Prostate gland (tissue), 2 donors: Measurements from ENCODE around the gene OLFML2B. TPM values are rescaled to one million over a fixed set of nuclear protein-coding genes. Genes with fewer than 3 reads are reported as not detected.

Experiments
- DNase-seq: peaks from one replicate; pipeline ENCODE4 v3.0.0-alpha.2; 2019; ENCODE audit warnings: low spot score
- H3K27ac ChIP-seq, 2 donors: fragments of 200-600 bp; sonication (generic); 2 replicates each; pipeline ENCODE4 v1.5.1; 2017 to 2019
- H3K27me3 ChIP-seq: fragments of 200-600 bp; sonication (generic); replicated peaks from 2 replicates; pipeline ENCODE4 v1.5.1; 2019; ENCODE audit not compliant: insufficient read depth
- H3K36me3 ChIP-seq, 2 donors: fragments of 200-600 bp; sonication (generic); 1 replicate in 1 of 2; 2 replicates in 1 of 2; pipeline versions ENCODE4 v1.5.1 to v1.8.1; 2017 to 2019
- H3K4me1 ChIP-seq: fragments of 200-600 bp; sonication (generic); replicated peaks from 2 replicates; pipeline ENCODE4 v1.5.1; 2019
- H3K4me3 ChIP-seq, 2 donors: fragments of 200-600 bp; sonication (generic); 2 replicates each; pipeline ENCODE4 v1.5.1; 2017 to 2019
- H3K9me3 ChIP-seq: fragments of 200-600 bp; sonication (generic); 2 replicates; pipeline ENCODE4 v1.5.1; 2017
- POLR2A ChIP-seq: fragments of 450-650 bp; IDR thresholded peaks from one replicate; pipeline ENCODE4 v1.6.1; 2016; ENCODE audit warnings: antibody characterized with exemption, mild to moderate bottlenecking
- POLR2AphosphoS5 ChIP-seq: sonication (generic); formaldehyde crosslinking; IDR thresholded peaks from one replicate; pipeline ENCODE4 v1.6.1; 2017; ENCODE audit warnings: antibody characterized with exemption
- WGBS: methylation state at CpG from one replicate; pipeline ENCODE4 v1.1.5; 2018; 5-methylcytosine and 5-hydroxymethylcytosine counted together
- intact Hi-C: fragments of 100-400 bp; cut with DNase I; formaldehyde crosslinking; loops from one replicate; pipeline ENCODE4 v1.14.2; 2022
- total RNA-seq, 2 donors: library from RNA; depleted of rRNA; stranded (reverse); fragments of >200 nt; gene quantifications; one replicate each; pipeline ENCODE4 v1.1.0, GENCODE V29; 2016
- TF ChIP-seq, protein P1 (sequence below), 4 experiments: fragments of 200-600 bp in 2 of 4; fragments of 450-650 bp in 2 of 4; sonication (generic) in 2 of 4; IDR thresholded peaks; 1 replicate in 3 of 4; 2 replicates in 1 of 4; pipeline ENCODE4 v1.5.1; 2016 to 2019; ENCODE audit warnings: antibody characterized with exemption in 4 of 4, mild to moderate bottlenecking in 2 of 4, moderate library complexity in 2 of 4

OLFML2B gene
- total RNA-seq, 2 donors from 2014 or later, result 3.2 to 29.7 TPM

DNA sequence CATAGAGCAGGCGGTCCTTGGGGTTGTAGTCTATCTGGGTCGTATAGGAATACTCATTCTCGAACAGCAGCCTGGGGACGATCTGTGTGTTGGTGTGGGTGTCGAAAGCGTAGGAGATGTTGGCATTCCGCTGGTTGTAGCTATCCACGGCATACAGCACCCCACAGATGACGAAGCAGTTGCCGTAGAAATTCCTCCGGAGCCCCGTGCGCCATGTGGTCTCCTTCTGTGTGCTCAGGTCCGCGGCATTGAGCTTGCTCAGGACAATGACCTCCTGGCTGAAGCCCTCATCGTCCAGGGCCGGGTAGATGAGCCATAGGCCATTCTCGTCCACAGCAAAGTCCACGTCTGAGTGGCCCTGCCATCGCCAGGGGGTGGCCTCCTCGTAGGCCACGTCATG is 39.9 kb downstream of the OLFML2B start:
- TF ChIP-seq, protein P1, sequence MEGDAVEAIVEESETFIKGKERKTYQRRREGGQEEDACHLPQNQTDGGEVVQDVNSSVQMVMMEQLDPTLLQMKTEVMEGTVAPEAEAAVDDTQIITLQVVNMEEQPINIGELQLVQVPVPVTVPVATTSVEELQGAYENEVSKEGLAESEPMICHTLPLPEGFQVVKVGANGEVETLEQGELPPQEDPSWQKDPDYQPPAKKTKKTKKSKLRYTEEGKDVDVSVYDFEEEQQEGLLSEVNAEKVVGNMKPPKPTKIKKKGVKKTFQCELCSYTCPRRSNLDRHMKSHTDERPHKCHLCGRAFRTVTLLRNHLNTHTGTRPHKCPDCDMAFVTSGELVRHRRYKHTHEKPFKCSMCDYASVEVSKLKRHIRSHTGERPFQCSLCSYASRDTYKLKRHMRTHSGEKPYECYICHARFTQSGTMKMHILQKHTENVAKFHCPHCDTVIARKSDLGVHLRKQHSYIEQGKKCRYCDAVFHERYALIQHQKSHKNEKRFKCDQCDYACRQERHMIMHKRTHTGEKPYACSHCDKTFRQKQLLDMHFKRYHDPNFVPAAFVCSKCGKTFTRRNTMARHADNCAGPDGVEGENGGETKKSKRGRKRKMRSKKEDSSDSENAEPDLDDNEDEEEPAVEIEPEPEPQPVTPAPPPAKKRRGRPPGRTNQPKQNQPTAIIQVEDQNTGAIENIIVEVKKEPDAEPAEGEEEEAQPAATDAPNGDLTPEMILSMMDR (IDR thresholded peaks at IDR 0.05), result no peak
- TF ChIP-seq POLR2AphosphoS5 (no peak), POLR2A (no peak)
- Histone ChIP-seq H3K4me3 (no peak overlapping the region), H3K36me3 (no peaks in the 10 kb centered on the region), H3K27ac (no peak overlapping the region), H3K4me1 (no peaks in the 10 kb centered on the region), H3K27me3 (no peaks in the 10 kb centered on the region), H3K9me3 (no peaks in the 10 kb centered on the region)
- intact Hi-C loops, result no loop called here
- DNase-seq, result no peak
- whole genome bisulfite sequencing, result 98% methylated on average over 22 of the region's 22 CpGs

DNA sequence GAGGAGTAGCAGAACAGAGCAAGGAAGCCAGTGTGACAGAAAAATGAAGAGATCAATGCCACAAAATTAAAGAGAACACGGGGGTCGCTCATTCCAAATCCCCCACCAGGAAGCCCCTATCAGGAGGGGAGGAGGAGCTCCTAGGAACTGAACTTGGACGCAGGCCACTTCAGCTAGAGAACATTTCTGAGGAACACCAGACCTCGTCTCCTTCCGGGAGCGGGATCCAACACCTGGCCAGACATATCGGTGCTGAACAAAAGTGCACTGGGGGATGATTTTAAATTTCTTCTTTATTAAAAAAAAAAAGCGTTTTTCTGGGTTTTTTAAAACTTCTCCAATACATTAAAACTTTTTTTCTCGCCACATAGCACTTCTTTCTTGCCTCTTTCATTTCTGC is 40.8 kb downstream of the OLFML2B start:
- no peaks in the 10 kb centered on the region for H3K36me3 ChIP-seq
- TF ChIP-seq POLR2A (no peak), POLR2AphosphoS5 (no peak)
- TF ChIP-seq, protein P1 (IDR thresholded peaks at IDR 0.05), result no peak
- no peaks in the 10 kb centered on the region for H3K9me3 ChIP-seq
- no peaks in the 10 kb centered on the region for H3K27me3 ChIP-seq
- H3K27ac ChIP-seq, result no peak overlapping the region
- no peak for DNase-seq
- 76% methylated on average over 9 of the region's 9 CpGs for WGBS
- intact Hi-C loops, result no loop called here
- H3K4me1 ChIP-seq, result no peaks in the 10 kb centered on the region
- H3K4me3 ChIP-seq, result no peak overlapping the region

DNA sequence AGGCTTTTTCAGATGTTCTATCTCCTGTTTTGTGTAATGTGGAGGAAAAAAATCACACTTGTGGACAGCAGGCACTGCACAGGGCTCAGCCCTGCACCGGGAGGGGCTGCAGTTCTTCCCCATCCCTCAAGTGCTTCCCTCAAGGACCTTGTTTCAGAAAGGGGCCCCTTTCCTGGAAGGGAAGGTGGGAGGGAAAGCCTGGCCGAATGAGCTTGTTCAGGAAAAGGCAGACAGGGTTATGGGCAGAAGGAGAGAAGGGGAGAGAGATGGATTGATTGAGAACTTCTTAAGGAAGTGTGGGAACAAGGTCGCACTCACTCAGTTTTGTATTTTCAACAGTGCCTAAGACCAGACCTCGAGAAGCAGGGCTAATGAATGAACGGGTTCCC is 41.2 kb downstream of the OLFML2B start:
- TF ChIP-seq, protein P1 (IDR thresholded peaks at IDR 0.05), result no peak
- no peak for TF ChIP-seq POLR2AphosphoS5
- no peak for TF ChIP-seq POLR2A
- DNase-seq, result no peak
- H3K36me3 ChIP-seq, result no peaks in the 10 kb centered on the region
- intact Hi-C loops, result no loop called here
- H3K4me1 ChIP-seq, result no peaks in the 10 kb centered on the region
- no peak overlapping the region for H3K27ac ChIP-seq
- WGBS, result 77% methylated on average over 5 of the region's 5 CpGs
- H3K9me3 ChIP-seq, result no peaks in the 10 kb centered on the region
- H3K4me3 ChIP-seq, result no peak overlapping the region
- no peaks in the 10 kb centered on the region for H3K27me3 ChIP-seq

DNA sequence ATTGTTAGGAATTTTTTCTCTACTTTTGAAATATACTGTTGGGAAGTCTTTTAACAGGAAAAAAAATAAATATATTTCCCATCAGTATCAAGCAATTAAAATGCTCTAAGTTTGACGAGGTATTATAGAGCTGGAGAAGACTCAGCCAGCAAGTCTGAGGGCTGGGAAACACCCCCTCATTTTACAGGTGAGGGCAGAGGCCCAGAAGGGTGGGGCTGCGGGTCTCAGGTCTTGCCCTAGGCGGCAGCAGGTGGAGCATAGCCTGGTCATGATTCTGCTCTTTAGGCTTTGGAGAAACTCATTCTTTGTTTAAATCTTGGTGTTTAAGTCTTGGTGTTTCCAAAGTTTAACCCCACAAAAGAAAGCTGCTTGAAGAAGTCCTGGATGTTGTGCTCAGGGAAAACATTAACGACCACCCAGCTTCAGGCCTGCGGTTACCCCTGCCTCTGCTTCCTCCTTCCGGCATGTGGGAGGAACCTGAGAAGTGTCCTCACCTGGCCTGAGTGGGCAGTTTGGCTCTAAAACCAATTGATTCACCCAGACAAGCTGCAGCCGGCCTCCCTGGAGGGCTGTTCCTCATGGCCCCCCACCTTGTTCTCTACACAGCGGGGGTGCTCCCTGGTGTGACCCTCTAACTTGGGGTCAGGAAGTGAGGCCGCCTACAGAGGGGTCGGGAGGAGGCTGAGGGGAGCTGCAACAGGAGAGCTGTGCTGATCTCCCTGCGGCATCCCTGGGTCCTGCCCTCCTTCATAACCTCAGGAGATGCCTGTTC is 41.7 kb downstream of the OLFML2B start:
- 71% methylated on average over 11 of the region's 11 CpGs for WGBS
- intact Hi-C loops, result no loop called here
- H3K9me3 ChIP-seq, result no peaks in the 10 kb centered on the region
- H3K27me3 ChIP-seq, result no peaks in the 10 kb centered on the region
- H3K4me1 ChIP-seq, result no peaks in the 10 kb centered on the region
- no peak overlapping the region for H3K27ac ChIP-seq
- no peak for DNase-seq
- no peak overlapping the region for H3K4me3 ChIP-seq
- no peaks in the 10 kb centered on the region for H3K36me3 ChIP-seq
- TF ChIP-seq POLR2A, result no peak
- TF ChIP-seq, protein P1 (IDR thresholded peaks at IDR 0.05), result no peak
- no peak for TF ChIP-seq POLR2AphosphoS5

DNA sequence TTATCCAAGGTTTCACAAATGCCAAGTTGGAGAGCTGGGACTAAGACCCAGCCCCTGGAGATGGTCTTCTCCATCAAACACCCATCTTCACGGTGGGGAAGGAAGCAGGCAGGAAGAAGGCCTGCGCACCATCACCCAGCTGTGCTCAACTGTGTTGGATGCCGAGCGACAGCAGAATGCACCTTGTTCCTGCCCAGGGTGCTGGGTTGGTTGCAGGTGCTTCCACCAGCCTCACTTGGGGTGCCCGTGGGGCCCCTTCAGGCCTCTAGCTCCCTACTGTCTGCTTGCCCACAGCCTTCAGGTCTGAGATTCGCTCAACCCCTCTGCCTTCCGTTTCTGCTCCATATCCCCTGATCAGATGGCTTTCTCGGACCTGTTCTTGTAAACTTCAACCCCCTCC is 42.5 kb downstream of the OLFML2B start:
- no peaks in the 10 kb centered on the region for H3K4me1 ChIP-seq
- H3K9me3 ChIP-seq, result no peaks in the 10 kb centered on the region
- intact Hi-C loops, result no loop called here
- no peak for TF ChIP-seq POLR2AphosphoS5
- TF ChIP-seq POLR2A, result no peak
- TF ChIP-seq, protein P1 (IDR thresholded peaks at IDR 0.05), result no peak
- WGBS, result 92% methylated on average over 8 of the region's 8 CpGs
- no peak overlapping the region for H3K27ac ChIP-seq
- no peaks in the 10 kb centered on the region for H3K36me3 ChIP-seq
- no peaks in the 10 kb centered on the region for H3K27me3 ChIP-seq
- H3K4me3 ChIP-seq, result no peak overlapping the region
- DNase-seq, result no peak
